Stimulated activated CD4-positive, alpha-beta T cell treated with anti-CD3 and anti-CD28 coated beads, Interleukin-2, amount 100 ng/mL, for 4 hours (primary cell): ENCODE data around the gene RBBP9.
"Not testable (repeated sequence)": the region's sequence is repeated elsewhere in the genome, so short reads cannot be mapped to it uniquely, and the experiment has no call there.

ENCODE experiments used
- DNase-seq: peaks from one replicate; pipeline ENCODE4 v3.0.0-alpha.2; 2020; ENCODE audit warnings: low read depth

Gene RBBP9

GRCh38 chr20:18504479-18505060, 7.5 kb upstream of the RBBP9 start:
- DNase-seq: no peak

GRCh38 chr20:18501672-18502071, 4.6 kb upstream of the RBBP9 start:
- DNase-seq: not testable (repeated sequence)

- DNase-seq: no peak
Observed at GRCh38 chr20:18497603-18498002, 578 bp upstream of the RBBP9 start.

- DNase-seq: no peak
Observed at GRCh38 chr20:18496042-18496441, 983 bp downstream of the RBBP9 start.

GRCh38 chr20:18488301-18488700, 8.7 kb downstream of the RBBP9 start:
- no peak for DNase-seq

- DNase-seq: no peak
Observed at GRCh38 chr20:18481596-18481995, 15.4 kb downstream of the RBBP9 start.

GRCh38 chr20:18477821-18478220, 19.2 kb downstream of the RBBP9 start:
- no peak for DNase-seq

- no peak for DNase-seq
Observed at GRCh38 chr20:18477218-18477617, 19.8 kb downstream of the RBBP9 start.

GRCh38 chr20:18466894-18467730, 29.9 kb downstream of the RBBP9 start, which contains the start of the genes DZANK1 and POLR3F:
Gene DZANK1 (minus strand): TSS chr20:18467030. CDS start chr20:18465358, 1,672 bp downstream.
Gene POLR3F (plus strand): TSS chr20:18467390. CDS start chr20:18467507, 117 bp downstream.
- DNase-seq: peak; percentile 89

GRCh38 chr20:18466574-18466893, 30.5 kb downstream of the RBBP9 start:
- DNase-seq: no peak

GRCh38 chr20:18465536-18466200, 31.4 kb downstream of the RBBP9 start:
- no peak for DNase-seq

GRCh38 chr20:18456600-18456999, 40.4 kb downstream of the RBBP9 start:
- no peak for DNase-seq

GRCh38 chr20:18443886-18444285, 53.1 kb downstream of the RBBP9 start:
- DNase-seq: no peak

GRCh38 chr20:18440403-18440802, 56.6 kb downstream of the RBBP9 start:
- DNase-seq: no peak

GRCh38 chr20:18436847-18437246, 60.2 kb downstream of the RBBP9 start:
- DNase-seq: no peak
